KMS-11 (cell line): Measurements from ENCODE around the gene VAX1.
"Not testable (repeated sequence)": the region's sequence is repeated elsewhere in the genome, so short reads cannot be mapped to it uniquely, and the experiment has no call there.

ENCODE experiments used
- H2AFZ ChIP-seq: fragments of 200-600 bp; sonication (generic); 2 replicates; pipeline ENCODE4 v1.6.1; 2016; ENCODE audit warnings: antibody characterized with exemption, mixed run types, low read depth
- H3K27ac ChIP-seq: fragments of 200-600 bp; sonication (generic); 2 replicates; pipeline ENCODE4 v1.6.1; 2016; ENCODE audit warnings: mild to moderate bottlenecking, mixed run types
- H3K27me3 ChIP-seq: fragments of 200-600 bp; sonication (generic); 2 replicates; pipeline ENCODE4 v1.6.1; 2017; ENCODE audit warnings: mild to moderate bottlenecking, low read depth, mixed run types, moderate library complexity; ENCODE audit not compliant: insufficient read depth
- H3K36me3 ChIP-seq: fragments of 200-600 bp; sonication (generic); 2 replicates; pipeline ENCODE4 v1.6.1; 2017; ENCODE audit warnings: mild to moderate bottlenecking, mixed run types; ENCODE audit not compliant: insufficient read depth
- H3K4me1 ChIP-seq: fragments of 200-600 bp; sonication (generic); 2 replicates; pipeline ENCODE4 v1.6.1; 2016; ENCODE audit warnings: mild to moderate bottlenecking, low read depth, mixed run types; ENCODE audit not compliant: poor library complexity, severe bottlenecking
- H3K4me2 ChIP-seq: fragments of 200-600 bp; sonication (generic); 2 replicates; pipeline ENCODE4 v1.7.0; 2016; ENCODE audit warnings: mild to moderate bottlenecking, mixed run types
- H3K4me3 ChIP-seq: fragments of 200-600 bp; sonication (generic); IDR thresholded peaks from 2 replicates; pipeline ENCODE4 v1.6.1; 2017; ENCODE audit warnings: low read depth, low read length, mixed read lengths; ENCODE audit not compliant: insufficient read depth
- H3K79me2 ChIP-seq: fragments of 200-600 bp; sonication (generic); 2 replicates; pipeline ENCODE4 v1.6.1; 2016; ENCODE audit warnings: low read depth, mixed run types; ENCODE audit not compliant: insufficient read depth
- H3K9ac ChIP-seq: fragments of 200-600 bp; sonication (generic); 2 replicates; pipeline ENCODE4 v1.6.1; 2016; ENCODE audit warnings: mild to moderate bottlenecking, mixed run types
- H4K20me1 ChIP-seq: fragments of 200-600 bp; sonication (generic); 2 replicates; pipeline ENCODE4 v1.6.1; 2016; ENCODE audit warnings: mild to moderate bottlenecking, mixed run types; ENCODE audit not compliant: insufficient read depth
- CTCF ChIP-seq: fragments of 200-600 bp; sonication (generic); conservative IDR thresholded peaks from 2 replicates; pipeline ENCODE4 v1.6.1; 2017; ENCODE audit warnings: low read depth, mild to moderate bottlenecking, antibody characterized with exemption, low read length, moderate library complexity, mixed read lengths

The VAX1 gene

DNA sequence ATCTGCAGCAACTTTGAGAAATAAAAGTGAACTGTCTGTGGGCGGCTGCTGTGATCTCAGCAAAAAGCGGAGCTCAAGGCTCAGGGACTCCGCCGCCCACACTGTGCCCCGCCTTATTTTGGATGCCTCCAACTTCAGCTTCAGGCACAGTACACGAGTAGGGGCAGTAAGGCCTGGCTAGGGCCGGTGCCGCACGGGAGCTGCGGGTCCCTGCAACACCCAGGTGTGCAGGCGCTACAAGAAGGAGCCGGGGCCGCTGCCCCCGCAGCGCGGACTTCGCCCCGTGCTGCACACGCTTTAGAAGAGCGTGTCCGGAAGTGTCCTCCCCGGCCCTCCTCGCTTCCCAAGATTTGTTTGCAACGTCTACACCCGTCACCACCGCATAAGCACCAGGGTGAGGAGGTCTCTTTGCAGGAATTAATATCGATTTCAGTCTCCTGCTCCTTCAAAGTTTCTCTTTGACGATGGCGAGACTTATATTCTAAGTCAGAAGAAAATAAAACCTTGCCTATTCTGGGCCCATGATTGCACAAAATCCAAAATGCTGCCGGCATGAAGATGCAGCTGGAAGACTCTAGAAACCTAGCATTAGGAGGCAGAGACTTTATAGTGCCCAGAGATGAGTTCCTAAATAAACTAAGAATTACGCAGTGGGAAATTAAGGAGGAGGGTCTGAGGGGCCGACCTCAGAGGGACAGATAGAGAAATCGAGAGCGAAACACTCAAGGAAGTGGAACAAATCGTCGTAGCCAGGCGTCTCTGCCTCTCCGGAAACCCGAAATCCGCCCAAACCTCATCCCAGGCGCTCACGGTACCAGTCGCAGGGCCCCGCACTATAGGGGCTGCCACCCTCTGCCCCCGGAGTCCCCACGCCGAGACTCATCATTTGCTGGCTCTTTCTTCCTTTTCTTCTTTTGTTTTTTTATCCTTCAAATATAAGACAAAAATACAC, 6.4 kb downstream of the VAX1 start:
- Histone ChIP-seq H3K4me1 (no peaks in the 10 kb centered on the region), H3K36me3 (no peaks in the 10 kb centered on the region), H3K9ac (no peak overlapping the region), H3K27ac (no peak overlapping the region), H3K4me3 (no peak overlapping the region), H2AFZ (no peak overlapping the region), H4K20me1 (no peaks in the 10 kb centered on the region), H3K79me2 (no peaks in the 10 kb centered on the region), H3K27me3 (no peaks in the 10 kb centered on the region), H3K4me2 (no peak overlapping the region)
- TF ChIP-seq CTCF: no peak

- no peaks in the 10 kb centered on the region for H4K20me1 ChIP-seq
Observed at GRCh38 chr10:117130862-117131375, 7.2 kb downstream of the VAX1 start.

GRCh38 chr10:117130346-117130745, 7.7 kb downstream of the VAX1 start:
- no peaks in the 10 kb centered on the region for H3K36me3 ChIP-seq
- no peaks in the 10 kb centered on the region for H3K4me1 ChIP-seq
- H3K27me3 ChIP-seq: no peaks in the 10 kb centered on the region
- H3K4me3 ChIP-seq: no peak overlapping the region
- H3K9ac ChIP-seq: no peak overlapping the region
- no peak overlapping the region for H2AFZ ChIP-seq
- no peak overlapping the region for H3K27ac ChIP-seq
- TF ChIP-seq CTCF: no peak
- H3K4me2 ChIP-seq: no peak overlapping the region
- no peaks in the 10 kb centered on the region for H3K79me2 ChIP-seq
- H4K20me1 ChIP-seq: no peaks in the 10 kb centered on the region

More at GRCh38 chr10:117130862-117131375, 7.2 kb downstream of the VAX1 start:
- Histone ChIP-seq H3K9ac (no peak overlapping the region), H3K36me3 (no peaks in the 10 kb centered on the region), H2AFZ (no peak overlapping the region), H3K4me3 (no peak overlapping the region), H3K4me1 (no peaks in the 10 kb centered on the region), H3K27ac (no peak overlapping the region), H3K79me2 (no peaks in the 10 kb centered on the region), H3K4me2 (no peak overlapping the region), H3K27me3 (no peaks in the 10 kb centered on the region)
- TF ChIP-seq CTCF: no peak

- H3K27me3 ChIP-seq, H3K4me3 ChIP-seq, H3K27ac ChIP-seq, H3K79me2 ChIP-seq, H4K20me1 ChIP-seq, H3K4me2 ChIP-seq, H2AFZ ChIP-seq, H3K9ac ChIP-seq, H3K4me1 ChIP-seq, H3K36me3 ChIP-seq: not testable (repeated sequence)
Observed at GRCh38 chr10:117126645-117127044, 11.4 kb downstream of the VAX1 start.

GRCh38 chr10:117126034-117126433, 12.0 kb downstream of the VAX1 start:
- Histone ChIP-seq H3K4me2 (no peak overlapping the region), H3K9ac (no peak overlapping the region), H4K20me1 (no peaks in the 10 kb centered on the region), H3K79me2 (no peaks in the 10 kb centered on the region), H3K4me3 (no peak overlapping the region), H2AFZ (no peak overlapping the region), H3K27ac (no peak overlapping the region), H3K36me3 (no peaks in the 10 kb centered on the region), H3K27me3 (no peaks in the 10 kb centered on the region), H3K4me1 (no peaks in the 10 kb centered on the region)
- no peak for TF ChIP-seq CTCF
